HG02885 (cell line): ENCODE measurements around the gene ABHD12.
"Not testable (repeated sequence)": the region's sequence is repeated elsewhere in the genome, so short reads cannot be mapped to it uniquely, and the experiment has no call there.

ENCODE experiments used
- ATAC-seq: cut with Tn5 transposase; IDR thresholded peaks from one replicate; pipeline ENCODE4 v1.9.1; 2021; ENCODE audit warnings: mild to moderate bottlenecking; ENCODE audit not compliant: unreplicated experiment, poor library complexity

The ABHD12 gene

GRCh38 chr20:25355011-25355595 lies 35.5 kb downstream of the ABHD12 start:
- ATAC-seq: no peak

GRCh38 chr20:25353747-25354705 lies 36.6 kb downstream of the ABHD12 start:
- no peak for ATAC-seq

- ATAC-seq: no peak
Observed at GRCh38 chr20:25353353-25353746, 37.3 kb downstream of the ABHD12 start.

GRCh38 chr20:25352746-25353145 lies 37.9 kb downstream of the ABHD12 start:
- ATAC-seq: no peak

- ATAC-seq: no peak
Observed at GRCh38 chr20:25351024-25351360, 39.6 kb downstream of the ABHD12 start.

GRCh38 chr20:25346349-25346748 lies 44.3 kb downstream of the ABHD12 start:
- no peak for ATAC-seq

- no peak for ATAC-seq
Observed at GRCh38 chr20:25345721-25346120, 44.9 kb downstream of the ABHD12 start.

- ATAC-seq: no peak
Observed at GRCh38 chr20:25344634-25345033, 46.0 kb downstream of the ABHD12 start.

GRCh38 chr20:25341716-25342680 lies 48.6 kb downstream of the ABHD12 start:
- no peak for ATAC-seq

- ATAC-seq: no peak
Observed at GRCh38 chr20:25340380-25340779, 50.3 kb downstream of the ABHD12 start.

- ATAC-seq: no peak
Observed at GRCh38 chr20:25339608-25340007, 51.0 kb downstream of the ABHD12 start.

- ATAC-seq: no peak
Observed at GRCh38 chr20:25338112-25339023, 52.3 kb downstream of the ABHD12 start.

GRCh38 chr20:25336561-25337422 lies 53.8 kb downstream of the ABHD12 start:
- ATAC-seq: no peak

- ATAC-seq: not testable (repeated sequence)
Observed at GRCh38 chr20:25334972-25335371, 55.7 kb downstream of the ABHD12 start.

GRCh38 chr20:25328954-25329498 lies 61.6 kb downstream of the ABHD12 start:
- no peak for ATAC-seq

GRCh38 chr20:25327521-25328235 lies 63.0 kb downstream of the ABHD12 start:
- no peak for ATAC-seq

- no peak for ATAC-seq
Observed at GRCh38 chr20:25325997-25326396, 64.6 kb downstream of the ABHD12 start.

- no peak for ATAC-seq
Observed at GRCh38 chr20:25325073-25325472, 65.6 kb downstream of the ABHD12 start.
